Transverse colon (tissue), 4 donors: ENCODE measurements around the gene AP1B1.

Experiments
- CTCF ChIP-seq, 5 experiments: fragments of 200-600 bp in 3 of 5; fragments of 450-650 bp in 2 of 5; sonication (generic) in 3 of 5; IDR thresholded peaks; 1 replicate in 2 of 5; 2 replicates in 3 of 5; pipeline ENCODE4 v1.5.1; 2016 to 2017; ENCODE audit warnings: antibody characterized with exemption in 5 of 5, inconsistent platforms in 3 of 5, mild to moderate bottlenecking in 2 of 5, moderate library complexity in 1 of 5
- EP300 ChIP-seq: sonication (generic); formaldehyde crosslinking; IDR thresholded peaks from one replicate; pipeline ENCODE4 v1.6.1; 2017; ENCODE audit warnings: antibody characterized with exemption, low read depth
- POLR2AphosphoS5 ChIP-seq, 3 donors: sonication (generic); formaldehyde crosslinking; IDR thresholded peaks; one replicate each; pipeline ENCODE4 v1.6.1; 2016; ENCODE audit warnings: antibody characterized with exemption in 3 of 3

- TF ChIP-seq EP300 (no peak), CTCF (IDR thresholded peaks at IDR 0.05) (no peak), POLR2AphosphoS5 (IDR thresholded peaks at IDR 0.05) (no peak)
Observed at GRCh38 chr22:29380032-29380781, 8.2 kb downstream of the AP1B1 start.
